ENCODE measurements around the gene ABCA4.
"Not testable (repeated sequence)": the region's sequence is repeated elsewhere in the genome, so short reads cannot be mapped to it uniquely, and the experiment has no call there.

The ABCA4 gene

DNA sequence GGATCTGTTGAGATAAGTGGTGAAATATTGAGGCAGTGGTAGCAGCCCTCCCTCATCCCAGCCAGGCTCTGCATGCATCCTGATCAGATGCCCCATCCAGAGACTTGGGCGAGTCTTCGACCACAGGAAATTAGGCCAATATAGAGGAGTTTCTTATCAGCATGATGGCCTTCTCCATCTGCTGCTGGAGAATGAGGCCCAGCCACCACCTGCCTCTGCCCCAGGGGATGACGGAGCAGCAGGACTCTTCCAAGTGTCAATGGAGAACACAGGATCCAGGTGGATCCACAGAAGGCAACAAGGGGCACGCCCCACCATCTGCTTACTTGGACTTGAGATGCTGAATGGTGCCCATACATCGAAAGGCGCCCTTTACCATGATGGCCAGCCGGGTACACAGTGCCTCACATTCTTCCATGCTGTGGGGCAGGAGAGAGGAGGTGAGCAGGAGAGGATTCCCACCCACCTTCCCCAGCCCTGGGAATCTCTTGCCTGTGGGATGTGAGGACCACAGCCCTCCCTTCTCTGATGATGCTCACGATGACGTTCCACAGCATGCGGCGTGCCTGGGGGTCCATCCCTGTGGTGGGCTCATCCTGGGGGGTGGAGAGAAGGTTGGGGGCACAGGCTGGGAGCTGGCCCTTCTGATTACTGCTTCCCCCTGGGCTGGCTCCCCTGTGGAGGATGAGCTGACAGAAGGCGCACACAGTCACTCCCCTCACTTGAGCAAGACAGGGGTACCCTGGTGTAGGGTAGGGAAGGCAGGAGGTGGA, 120.3 kb downstream of the ABCA4 start:
- no peak for FAIRE-seq

DNA sequence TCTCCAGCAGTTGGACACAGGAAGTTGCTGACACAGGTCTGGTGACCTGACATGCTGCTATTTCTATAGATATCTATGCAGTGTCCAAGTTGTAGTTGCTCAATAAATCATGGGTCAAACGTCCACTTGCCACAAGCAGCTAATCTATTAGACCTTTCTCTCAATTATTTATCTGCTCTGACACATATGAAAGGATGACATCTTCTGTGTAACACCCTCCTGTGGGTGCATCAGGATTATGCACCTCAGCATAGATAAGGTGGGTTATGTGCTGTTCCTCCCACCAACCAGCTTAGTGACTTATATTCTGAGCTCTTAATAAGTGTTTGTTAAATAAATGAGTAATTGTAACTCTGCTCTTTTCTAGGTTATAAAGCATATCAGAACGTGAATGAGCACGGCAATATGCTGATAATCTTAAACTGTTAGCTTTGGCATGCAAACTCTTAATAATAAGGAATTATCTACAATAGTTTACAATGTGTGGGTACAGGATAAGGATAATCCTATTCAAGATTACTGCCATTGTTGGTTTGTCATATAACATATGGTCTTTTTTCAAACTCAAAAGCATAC, 121.0 kb downstream of the ABCA4 start:
- FAIRE-seq = no peak

DNA sequence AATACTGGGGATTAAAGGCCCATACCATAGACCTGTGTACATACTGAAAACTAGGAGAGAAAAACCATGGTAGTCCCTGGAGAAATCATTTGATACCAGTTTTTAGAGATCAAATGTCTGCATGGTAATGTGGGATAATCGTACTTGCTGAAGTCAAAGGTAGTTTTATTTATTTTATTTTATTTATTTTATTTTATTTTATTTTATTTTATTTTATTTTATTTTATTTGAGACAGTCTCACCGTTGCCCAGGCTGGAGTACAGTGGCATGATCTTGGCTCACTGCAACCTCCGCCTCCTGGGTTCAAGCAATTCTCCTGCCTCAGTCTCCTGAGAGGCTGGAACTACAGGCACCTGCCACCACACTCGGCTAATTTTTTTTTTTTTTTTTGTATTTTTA, 122.4 kb downstream of the ABCA4 start:
- FAIRE-seq = not testable (repeated sequence)

DNA sequence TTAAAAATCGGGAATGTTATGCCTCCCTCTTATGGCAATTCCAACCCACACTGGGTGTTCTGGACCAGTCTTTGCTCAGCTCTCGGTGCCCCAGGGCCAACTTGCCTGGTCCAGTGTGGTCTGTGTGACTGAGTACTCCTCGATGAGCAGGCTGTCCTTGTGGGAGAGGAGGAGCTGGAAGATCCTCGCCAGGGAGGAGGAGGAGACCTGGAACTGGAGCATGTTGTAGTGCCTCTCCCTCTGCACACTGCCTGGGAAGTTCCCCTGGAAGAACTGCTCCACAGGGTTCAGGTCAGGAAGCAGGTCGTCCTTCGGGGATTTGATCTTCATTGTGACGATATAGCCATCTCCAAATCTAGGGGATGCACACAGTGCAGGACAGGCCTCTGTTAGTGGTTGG, 123.2 kb downstream of the ABCA4 start:
- FAIRE-seq = no peak

DNA sequence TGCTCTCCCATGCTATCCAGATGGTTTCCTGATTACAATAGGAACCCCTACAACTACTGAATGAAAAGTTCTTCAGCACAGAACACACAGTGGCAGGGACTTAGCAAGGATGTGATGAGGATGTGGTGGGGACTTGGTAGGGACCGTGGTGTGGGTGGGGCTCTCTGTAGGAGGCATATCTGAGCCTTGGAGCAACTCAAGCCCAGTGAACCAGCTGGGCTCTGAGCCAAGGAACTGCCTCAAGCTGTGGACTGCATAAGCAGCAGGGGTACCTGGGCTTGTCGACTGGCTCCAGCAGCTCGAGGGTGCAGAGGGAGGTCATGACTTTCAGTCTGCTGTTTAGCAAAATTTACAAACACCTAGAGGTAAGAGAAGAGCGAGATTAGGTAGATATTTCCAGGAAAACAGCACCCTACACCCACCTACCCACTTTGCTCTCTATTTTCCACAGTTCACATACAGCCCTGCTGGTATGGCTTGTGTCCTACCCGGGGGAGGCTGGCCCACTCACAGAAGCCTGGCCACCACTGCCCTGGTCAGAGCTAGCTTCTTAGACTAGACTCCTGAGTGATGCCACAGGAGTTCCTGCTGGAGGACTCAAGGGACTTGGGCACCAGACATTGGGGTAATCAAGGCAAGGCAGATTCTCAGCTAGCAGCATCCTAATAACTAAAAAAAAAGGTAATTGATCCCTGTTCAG, 125.0 kb downstream of the ABCA4 start:
- FAIRE-seq = no peak

DNA sequence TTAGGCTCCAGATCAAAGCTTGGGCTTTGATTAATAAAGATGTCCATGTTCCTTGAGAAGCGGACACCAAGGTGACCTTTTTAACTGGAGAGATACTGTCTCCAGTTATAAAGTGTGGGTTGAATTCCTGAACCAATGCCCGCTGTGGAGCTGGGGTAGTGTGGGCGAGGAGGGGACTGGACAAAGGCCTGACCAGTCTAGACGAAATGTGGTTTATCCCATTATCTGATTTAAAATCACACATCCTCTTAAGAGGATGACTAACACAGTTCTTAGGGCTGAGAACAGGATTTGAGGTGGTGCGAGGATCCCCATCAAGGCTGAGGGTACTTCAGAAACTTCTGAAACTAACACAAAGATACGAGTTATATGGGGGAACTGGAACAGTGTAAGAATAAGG, 127.2 kb downstream of the ABCA4 start:
- FAIRE-seq = no peak

DNA sequence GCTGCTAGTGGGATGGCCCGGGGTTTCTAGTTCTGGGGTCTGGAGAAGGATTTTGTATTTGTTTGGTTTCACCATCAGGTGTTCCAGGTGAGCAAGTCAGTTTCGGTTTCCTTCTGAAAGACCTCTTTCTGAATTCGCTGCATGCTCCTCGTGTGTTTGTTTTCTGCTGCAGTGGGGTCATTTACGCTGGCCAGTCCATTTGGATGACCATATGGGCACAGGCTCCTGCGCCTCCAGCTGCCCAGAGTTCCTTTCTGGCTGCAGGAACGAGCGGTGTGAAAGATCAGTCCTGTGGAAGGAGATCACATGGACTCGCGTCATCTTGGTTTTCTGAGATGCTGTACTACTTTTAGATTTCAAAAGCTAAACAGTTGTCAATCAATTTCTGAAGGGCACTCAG, 128.0 kb downstream of the ABCA4 start:
- no peak for FAIRE-seq

DNA sequence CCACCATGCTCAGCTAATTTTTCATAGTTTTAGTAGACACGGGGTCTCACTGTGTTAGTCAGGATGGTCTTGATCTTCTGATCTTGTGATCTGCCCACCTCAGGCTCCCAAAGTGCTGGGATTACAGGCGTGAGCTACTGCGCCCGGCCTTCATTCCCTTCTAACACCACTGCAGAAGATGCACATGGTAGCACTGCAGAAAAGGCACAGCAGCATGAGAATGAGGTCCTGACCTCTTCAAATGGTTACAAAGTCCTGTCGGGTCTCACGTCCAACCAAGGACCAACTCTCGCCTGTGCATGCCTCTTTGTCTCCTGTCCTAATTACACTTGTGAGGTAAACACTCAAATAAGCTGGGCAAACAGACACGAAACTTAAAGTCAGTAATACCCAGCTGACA, 128.8 kb downstream of the ABCA4 start:
- FAIRE-seq = no peak

DNA sequence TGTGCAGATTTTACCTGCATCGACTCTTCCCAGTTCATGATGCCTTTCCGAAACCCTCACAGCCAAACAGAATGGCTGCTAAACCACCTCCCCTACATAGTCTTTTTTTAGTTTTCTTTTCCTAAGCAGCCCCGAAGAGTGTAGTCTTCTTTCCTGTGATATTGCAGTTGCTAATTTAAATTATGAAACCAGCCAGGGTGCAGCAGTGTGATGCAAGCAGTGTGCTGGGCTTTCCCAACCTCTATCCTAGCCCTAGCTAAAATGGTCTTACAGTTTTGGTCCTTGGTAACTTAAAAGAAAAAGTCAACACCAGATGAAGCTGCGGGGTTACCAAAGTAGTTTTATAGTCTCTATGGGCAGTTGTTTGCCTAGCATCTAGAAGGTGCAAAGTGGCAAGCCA, 129.7 kb downstream of the ABCA4 start:
- FAIRE-seq = no peak

DNA sequence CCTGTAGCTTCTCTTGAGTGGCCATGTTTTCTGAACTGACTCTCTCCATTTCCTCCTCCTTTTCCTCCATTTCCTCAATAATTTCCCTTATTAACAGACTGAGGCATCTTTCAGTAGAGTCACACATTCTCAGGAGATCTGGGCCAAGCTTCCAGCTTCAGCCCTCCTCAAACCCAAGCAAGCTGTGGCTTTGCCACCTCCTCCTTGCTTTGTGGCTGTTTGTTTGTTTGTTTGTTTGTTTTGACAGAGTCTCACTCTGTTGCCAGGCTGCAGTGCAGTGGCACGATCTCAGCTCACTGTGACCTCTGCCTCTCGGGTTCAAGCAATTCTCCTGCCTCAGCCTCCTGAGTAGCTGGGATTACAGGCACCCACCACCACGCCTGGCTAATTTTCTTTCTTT, 130.5 kb downstream of the ABCA4 start:
- not testable (repeated sequence) for FAIRE-seq

DNA sequence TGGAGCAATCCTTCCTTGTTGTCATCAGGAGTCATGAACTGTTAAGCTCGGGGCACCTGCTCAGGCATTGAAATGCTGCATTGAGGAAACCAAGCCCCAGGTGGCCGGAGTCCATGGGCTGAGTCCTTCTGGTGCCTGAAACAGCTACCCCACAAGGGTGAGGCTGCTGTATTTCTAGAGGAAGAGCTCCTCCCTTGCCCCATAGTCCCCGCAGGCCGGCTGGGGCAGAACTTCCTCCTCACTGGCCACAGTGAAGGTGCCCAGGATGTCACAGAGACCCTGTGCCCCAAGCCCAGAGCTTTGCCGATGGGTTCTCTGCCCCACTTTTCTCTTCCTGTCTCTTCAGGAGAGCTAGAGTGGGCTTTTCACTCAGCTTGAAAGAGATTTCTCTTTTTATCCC, 130.9 kb downstream of the ABCA4 start:
- FAIRE-seq = no peak

DNA sequence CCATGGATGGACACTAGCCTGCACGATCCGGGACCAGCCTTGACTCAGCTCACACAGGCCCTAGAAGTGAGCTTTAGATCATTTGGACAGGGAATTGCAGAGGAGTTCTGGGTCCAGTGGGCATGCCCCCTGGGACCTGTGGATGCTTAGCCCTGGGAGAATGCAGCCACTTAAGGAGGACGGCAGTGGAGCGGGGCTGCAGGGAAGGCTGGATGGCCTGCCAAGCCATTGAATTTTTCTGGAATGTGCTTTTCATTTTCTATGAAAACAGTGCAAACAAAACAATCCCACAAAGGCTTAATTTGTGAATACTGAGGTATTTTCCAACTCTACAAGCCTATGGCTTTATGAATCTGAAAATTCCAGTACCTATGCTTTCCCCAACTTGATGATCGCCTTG, 131.3 kb downstream of the ABCA4 start:
- FAIRE-seq = no peak

DNA sequence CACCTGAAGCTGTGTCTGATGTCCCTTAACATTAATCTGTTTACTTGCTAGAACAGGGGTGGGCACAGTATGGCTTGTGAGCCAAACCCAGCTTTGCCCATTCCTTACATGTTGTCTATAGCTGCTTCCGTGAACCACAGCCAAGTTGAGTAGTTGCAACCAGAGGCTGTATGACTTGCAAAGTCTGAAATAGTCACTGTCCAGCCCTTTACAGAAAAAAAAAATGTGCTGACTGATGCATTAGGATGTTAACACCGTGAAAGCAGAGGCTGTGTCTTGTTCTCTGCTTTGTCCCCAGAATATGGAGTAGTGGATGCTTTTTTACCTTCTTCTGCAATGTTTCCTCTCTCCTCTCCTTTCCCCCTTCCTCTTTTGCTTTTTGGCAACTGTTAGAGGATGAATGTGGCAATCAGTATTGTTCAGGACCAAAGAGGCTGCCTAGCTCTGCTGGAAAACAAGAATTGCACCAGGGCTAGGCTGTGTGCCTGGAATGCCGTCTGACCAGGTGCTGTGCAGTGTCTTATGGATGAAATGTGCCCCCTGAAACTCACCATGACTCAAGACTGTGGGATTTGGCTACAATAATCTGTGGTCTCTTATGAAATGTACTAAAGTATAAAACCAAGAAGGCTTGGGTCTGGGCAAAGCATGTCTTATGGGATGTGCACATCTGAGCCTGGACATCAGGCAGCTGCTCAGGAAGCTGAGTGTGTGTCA, 132.2 kb downstream of the ABCA4 start:
- FAIRE-seq = no peak

DNA sequence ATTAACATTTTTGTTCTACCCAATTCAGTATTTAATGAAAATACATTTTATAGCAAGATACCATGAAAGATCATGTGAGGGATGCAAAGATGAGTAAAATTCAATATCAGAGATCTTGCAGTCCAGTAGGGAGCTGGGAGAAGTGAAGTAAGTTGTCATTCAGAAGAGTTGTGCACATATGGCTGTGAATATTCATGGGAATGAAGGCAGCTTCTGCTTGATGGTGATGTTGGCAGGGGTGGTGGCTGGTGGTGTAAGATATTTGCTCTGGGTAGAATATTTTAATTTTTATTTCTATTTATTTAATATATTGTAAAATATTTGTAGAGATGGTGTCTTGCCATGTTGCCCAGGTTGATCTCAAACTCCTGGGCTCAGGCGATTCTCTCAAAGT, 139.7 kb downstream of the ABCA4 start:
- no peak for FAIRE-seq

DNA sequence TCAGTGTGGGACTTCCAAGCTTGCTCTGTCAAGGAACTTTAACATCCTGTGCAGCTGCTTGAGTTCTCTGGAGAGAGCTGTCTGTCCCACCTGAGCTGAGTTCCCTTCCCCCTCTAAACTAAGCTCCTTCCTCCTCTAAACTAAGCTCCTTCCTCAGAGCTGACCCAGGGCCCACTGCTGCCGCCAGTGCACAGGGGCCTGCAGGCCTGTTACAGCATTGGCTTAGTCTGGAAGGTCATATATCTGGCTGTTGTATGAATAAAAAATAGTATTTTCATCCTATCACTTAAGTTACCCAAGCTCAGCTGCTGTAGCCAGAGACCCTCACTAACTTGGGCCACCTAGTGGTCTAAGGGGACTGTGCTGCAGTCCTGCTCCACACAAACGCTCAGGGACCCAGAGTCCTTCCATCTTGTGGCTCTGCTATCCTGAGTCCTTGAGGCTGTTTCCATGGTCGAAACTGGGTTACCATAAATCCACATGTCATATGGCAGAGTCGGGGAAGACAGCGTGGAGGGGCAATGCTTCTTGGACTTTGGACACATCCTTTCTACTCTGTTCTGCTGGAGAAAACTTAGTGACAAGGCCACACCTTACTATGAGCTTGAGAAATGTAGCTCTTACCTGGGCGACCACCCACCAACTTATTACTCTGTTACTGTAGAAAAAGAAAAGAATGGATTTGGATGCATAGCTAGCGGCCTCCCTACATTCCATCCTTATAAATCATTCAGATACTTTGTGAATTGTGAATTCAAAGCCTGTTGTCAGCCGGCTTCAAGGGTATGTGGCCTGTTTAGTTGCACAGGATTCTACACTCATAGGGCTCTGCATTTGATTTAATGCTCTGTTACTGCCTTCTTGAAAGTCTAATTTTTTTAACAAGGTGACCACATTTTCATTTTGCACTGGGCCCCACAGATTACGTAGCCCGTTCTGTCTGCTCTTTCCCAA, 140.4 kb downstream of the ABCA4 start:
- FAIRE-seq = no peak

DNA sequence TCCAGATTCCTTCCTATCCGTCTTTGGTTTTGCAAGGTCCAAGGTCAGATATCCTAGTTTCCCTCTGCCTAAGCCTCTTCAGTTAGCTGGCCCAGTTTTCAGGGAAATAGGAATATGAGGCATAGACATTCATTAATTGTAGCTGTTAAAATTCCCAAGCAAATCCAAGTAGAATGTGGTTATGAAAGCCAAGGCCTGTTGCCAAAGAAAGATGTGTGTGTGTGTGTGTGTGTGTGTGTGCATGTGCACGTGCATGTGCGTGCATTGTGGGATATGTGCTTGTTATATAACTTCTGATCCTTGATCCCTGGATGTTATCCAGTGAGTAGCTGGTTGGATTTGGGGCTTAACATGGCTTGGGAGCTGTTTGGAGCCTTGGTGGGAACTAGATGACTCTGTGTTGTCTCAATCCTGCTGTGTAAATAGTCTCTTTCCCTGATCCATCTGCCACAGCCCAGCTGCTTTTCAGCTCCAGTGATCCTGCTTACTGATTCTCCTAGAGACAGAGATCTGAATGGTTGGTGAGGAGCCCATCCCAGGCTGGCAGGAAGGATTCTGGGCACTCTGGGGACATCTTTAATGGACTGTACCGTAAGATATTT, 141.1 kb downstream of the ABCA4 start:
- FAIRE-seq = no peak

DNA sequence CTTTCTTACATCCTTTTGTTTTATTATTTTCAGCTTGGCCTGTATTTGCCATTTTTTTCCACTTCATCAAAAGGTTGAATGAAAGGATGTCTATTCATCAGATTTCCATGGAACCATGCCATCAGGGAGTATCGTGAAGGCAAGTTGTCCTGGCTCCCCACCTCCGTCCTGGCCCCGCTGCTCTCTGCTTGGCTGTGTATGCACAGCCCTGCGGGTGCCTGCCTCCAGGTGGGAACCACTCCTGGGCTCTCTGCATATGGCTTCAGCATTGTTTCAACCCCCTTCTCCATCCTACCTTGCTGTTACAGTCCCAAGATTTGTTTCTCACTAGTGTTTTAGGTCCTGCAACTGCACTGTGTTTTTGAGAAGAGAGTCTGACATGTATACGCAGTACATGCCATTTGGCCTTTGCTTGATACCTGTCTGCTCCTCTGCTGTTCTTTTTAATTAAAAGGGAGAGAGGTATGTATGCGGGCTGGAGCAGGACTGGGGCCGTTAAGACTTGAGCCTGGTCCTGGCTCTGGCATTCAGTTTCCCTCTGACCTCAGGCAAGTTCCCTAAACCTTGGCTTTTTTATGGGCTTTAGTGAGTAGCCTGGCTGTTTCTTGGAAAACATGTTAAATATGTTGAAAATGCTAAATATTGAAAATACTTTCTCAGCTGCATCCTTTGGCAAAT, 141.8 kb downstream of the ABCA4 start:
- no peak for FAIRE-seq

DNA sequence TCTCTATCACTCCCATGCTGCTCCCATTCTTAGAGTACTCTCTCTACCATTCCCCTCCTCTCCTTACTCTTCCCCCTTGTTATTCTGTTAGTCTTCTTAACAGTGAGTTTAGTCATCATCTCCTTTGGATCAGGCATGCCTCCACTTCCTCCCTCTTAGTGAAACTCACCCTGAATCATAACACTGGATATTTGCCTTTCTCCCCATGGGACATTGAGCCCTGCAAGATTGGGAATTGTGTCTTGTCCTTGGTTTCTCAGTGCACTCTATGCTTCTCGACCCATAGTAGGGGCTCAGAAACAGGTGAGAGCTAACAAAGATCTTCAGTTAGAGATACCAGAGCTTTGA, 143.4 kb downstream of the ABCA4 start:
- no peak for FAIRE-seq

DNA sequence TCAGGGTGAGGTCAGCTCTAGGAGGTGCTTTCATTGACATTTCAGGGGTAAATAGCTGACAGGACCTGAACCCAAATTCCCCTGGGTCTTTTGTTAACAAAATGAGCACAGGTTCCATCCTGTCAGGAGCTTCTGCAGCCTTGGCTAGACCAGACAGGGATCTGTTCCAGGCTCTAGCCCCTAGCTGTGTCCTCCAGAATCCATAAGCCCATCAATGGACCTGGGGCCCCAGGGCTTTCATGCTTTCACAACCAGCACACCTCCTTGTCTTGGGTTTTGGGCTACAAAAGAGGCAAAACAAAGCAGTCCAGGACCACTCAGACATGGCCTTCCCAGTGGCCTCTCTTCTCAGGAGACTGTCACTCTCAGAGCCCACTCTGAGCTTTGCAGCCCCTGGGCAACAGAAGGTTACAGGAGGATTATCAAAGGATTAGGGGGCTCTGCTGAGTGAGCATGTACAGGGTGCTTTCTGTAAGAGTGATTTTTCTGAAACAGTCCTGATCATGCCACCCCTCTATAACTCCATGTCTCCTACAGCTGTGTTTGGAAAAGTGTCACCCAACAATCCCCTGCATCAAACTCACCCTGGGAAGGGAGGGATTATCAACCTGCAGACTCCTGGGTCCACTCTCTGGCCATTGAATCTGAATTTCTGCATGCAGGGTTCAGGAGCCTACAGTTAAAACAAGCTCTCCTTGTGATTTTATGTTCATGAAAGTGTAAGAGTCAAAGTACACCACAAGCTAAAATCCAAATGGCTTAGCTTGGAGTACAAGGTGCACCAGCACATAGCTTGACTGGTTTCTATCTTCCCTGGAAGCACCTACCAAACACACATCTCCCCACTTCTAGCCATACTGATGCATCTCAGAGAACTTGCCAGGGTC, 144.0 kb downstream of the ABCA4 start:
- FAIRE-seq = no peak

DNA sequence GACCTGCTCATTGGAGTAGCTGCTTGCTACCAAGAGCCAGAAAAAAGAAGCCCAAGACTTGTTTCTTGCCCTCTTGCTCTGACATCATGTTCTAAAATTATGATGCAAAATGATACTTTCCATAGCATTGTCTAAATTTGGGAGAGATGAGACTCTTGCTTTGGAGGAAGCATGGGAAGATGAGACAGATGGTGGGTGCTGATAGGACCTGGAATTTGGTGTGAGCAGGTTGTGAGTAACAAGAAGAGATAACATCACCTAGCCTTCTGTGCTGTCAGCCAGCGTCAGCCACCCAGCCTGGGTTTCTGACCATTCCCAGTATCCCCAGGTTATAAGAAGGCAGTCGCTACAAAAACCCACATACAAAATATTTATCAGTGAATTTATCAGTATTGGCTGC, 144.7 kb downstream of the ABCA4 start:
- no peak for FAIRE-seq

DNA sequence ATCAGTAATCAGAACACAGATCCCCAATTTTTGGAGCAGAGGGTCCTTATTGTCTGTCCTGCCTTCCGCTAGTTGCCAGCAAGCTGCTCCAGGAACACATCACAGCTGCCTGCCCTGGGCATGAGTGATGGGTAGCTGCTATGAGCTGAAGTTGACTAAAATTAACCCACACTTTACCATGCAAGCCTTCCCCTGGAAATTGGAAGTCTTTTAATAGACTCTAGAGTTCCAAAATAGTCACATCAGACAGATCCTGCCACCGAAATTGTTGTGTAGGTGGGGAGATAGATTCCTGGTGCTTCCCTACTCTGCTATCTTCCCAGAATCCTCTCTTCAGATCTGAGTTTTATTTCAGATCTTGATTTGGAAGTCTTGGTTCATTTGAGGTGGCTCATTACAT, 148.6 kb downstream of the ABCA4 start:
- no peak for FAIRE-seq

Data from G401.6 (cell line).